Pancreas (tissue), 10 donors: Measurements from ENCODE around the gene RHOBTB1. TPM values are rescaled to one million over a fixed set of nuclear protein-coding genes. Genes with fewer than 3 reads are reported as not detected.

Source experiments
- ATAC-seq, 4 donors: fragments of 200-7000 bp; cut with Tn5 transposase; one replicate each; pipeline versions ENCODE4 v1.8.0 to v1.9.1; 2020; ENCODE audit warnings: mild to moderate bottlenecking in 4 of 4, moderate library complexity in 4 of 4
- DNase-seq, 6 donors: peaks; one replicate each; pipeline ENCODE4 v3.0.0-alpha.2; 2020
- FAIRE-seq: peaks from 2 replicates; lab custom pipeline; 2012; peaks lifted over from hg19 to GRCh38; lab: Jason Lieb, UNC
- H3K27ac ChIP-seq, 4 donors: fragments of 200-600 bp; sonication (generic); 1 replicate in 3 of 4; 2 replicates in 1 of 4; pipeline versions ENCODE4 v1.5.0 to v1.8.0; 2020
- H3K27me3 ChIP-seq, 4 donors: fragments of 200-600 bp; one replicate each; pipeline ENCODE4 v1.8.0; 2021
- H3K36me3 ChIP-seq, 3 donors: fragments of 200-600 bp; sonication (generic) in 1 of 3; one replicate each; pipeline versions ENCODE4 v1.5.0 to v1.8.0; 2020 to 2021
- H3K4me1 ChIP-seq, 3 donors: fragments of 200-600 bp; one replicate each; pipeline ENCODE4 v1.8.0; 2021
- H3K4me3 ChIP-seq, 4 donors: fragments of 200-600 bp; sonication (generic) in 2 of 4; one replicate each; pipeline versions ENCODE4 v1.5.0 to v1.8.0; 2020 to 2021
- H3K9me3 ChIP-seq, 4 donors: fragments of 200-600 bp; one replicate each; pipeline ENCODE4 v1.8.0; 2021
- WGBS, 2 donors: extraction: QIAGEN DNeasy Blood & Tissue Kit; methylation state at CpG; one replicate each; pipeline ENCODE4 v1.1.7; 2013; 5-methylcytosine and 5-hydroxymethylcytosine counted together
- intact Hi-C, 3 donors: fragments of 100-400 bp; cut with DNase I; formaldehyde crosslinking; loops; one replicate each; pipeline versions ENCODE4 v1.11.1 to v1.14.2; 2022
- polyA plus RNA-seq, 2 donors: library from polyadenylated mRNA; stranded (reverse); fragments of 200-250 nt; gene quantifications; one replicate each; pipeline ENCODE4 v1.2.3, GENCODE V29; 2013
- total RNA-seq, 6 donors: library from RNA; stranded (reverse); fragmentation: NEBNext Ultra II Directional in 4 of 6; extraction: Animal tissue kit (Norgen Biotek cat#: 25700) in 4 of 6; gene quantifications; one replicate each; pipeline versions ENCODE4 v1.2.1 to v1.2.4, GENCODE V29; 2021 to 2023
- TF ChIP-seq, protein P1 (sequence below), 4 donors: fragments of 200-600 bp; sonication (generic) in 3 of 4; IDR thresholded peaks; one replicate each; pipeline versions ENCODE4 v1.5.0 to v1.8.0; 2021; ENCODE audit warnings: antibody characterized with exemption in 4 of 4
- donor health status: healthy with polysubstance abuse.
- donor health status: DM: no; HTN: no; CAD: no; lungs with moderate emphysema.
- donor health status: DM: no; HTN: no; CAD: no.
- donor health status: control.
- donor health status: control.
- donor health status: Bipolar disorder and iron deficiency.
- donor health status: DM: yes; HTN: yes; CAD: no.
- donor health status: DM: no; HTN: no; CAD: no.
- donor health status: DM: no; HTN: no; CAD: no.
- donor health status: DM: yes; HTN: yes; CAD: no.

The RHOBTB1 gene
- total and polyA plus RNA-seq, 8 donors, result 4.0 to 11.3 (median 7.0) TPM

- 87 to 90% methylated on average over 3 of the region's 3 CpGs for WGBS, 2 donors
- DNase-seq (no peak), FAIRE-seq (no peak), ATAC-seq (no peak)
- intact Hi-C loops, result no loop called here
- Histone ChIP-seq H3K36me3 (no peaks in the 10 kb centered on the region), H3K27me3 (no peaks in the 10 kb centered on the region), H3K4me3 (no peak overlapping the region), H3K9me3 (no peaks in the 10 kb centered on the region), H3K27ac (no peak overlapping the region), H3K4me1 (no peaks in the 10 kb centered on the region)
- TF ChIP-seq, protein P1, sequence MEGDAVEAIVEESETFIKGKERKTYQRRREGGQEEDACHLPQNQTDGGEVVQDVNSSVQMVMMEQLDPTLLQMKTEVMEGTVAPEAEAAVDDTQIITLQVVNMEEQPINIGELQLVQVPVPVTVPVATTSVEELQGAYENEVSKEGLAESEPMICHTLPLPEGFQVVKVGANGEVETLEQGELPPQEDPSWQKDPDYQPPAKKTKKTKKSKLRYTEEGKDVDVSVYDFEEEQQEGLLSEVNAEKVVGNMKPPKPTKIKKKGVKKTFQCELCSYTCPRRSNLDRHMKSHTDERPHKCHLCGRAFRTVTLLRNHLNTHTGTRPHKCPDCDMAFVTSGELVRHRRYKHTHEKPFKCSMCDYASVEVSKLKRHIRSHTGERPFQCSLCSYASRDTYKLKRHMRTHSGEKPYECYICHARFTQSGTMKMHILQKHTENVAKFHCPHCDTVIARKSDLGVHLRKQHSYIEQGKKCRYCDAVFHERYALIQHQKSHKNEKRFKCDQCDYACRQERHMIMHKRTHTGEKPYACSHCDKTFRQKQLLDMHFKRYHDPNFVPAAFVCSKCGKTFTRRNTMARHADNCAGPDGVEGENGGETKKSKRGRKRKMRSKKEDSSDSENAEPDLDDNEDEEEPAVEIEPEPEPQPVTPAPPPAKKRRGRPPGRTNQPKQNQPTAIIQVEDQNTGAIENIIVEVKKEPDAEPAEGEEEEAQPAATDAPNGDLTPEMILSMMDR (IDR thresholded peaks at IDR 0.05), result no peak
Measured at GRCh38 chr10:60853637-60854036, 90.3 kb downstream of the RHOBTB1 start.

DNA sequence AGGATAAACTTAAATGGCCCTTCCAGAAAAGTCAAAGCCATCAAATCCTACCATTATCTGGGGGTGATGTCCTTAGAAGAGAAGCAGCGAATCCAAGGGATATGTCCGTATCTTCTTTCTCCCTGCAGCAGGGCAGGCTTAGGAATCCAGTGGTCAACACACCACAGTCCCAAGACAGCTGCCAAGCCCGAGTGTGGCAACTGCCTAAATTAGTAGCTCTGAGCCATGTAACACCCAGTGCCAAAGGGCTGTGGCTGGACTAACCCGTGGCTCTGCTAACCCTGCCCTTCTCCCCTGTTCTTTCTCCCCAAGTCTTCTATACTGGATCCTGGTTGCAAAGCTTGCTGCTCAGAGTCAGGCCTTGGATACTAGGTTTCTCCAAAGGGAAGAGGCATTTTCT lies 90.9 kb downstream of the RHOBTB1 start:
- no peak overlapping the region for H3K27ac ChIP-seq
- H3K27me3 ChIP-seq, result no peaks in the 10 kb centered on the region
- intact Hi-C loops, result no loop called here
- H3K36me3 ChIP-seq, result no peaks in the 10 kb centered on the region
- no peak for FAIRE-seq
- H3K9me3 ChIP-seq, result no peaks in the 10 kb centered on the region
- no peaks in the 10 kb centered on the region for H3K4me1 ChIP-seq
- 82 to 93% methylated on average over 4 of the region's 4 CpGs for WGBS, 2 donors
- TF ChIP-seq, protein P1 (IDR thresholded peaks at IDR 0.05), result no peak
- no peak for DNase-seq
- ATAC-seq, result no peak
- no peak overlapping the region for H3K4me3 ChIP-seq

DNA sequence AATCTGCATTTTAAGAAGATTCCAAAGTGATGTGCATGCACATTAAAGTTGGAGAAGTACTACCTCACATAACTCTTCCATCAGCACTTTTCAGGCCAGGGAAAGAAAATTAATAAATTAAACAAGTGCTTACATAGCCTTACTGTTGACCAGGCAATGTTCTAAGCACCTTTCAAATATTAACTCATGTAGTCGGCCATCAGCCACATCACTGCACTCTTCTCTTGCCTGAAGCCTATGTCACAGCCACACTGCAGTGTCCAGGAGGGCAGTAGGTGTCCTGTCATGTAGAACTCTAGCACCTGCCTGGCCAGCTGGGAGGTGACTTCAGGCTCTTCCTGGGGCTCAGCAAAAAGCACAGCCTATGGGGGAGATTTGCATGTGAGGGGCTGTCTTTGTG lies 94.2 kb downstream of the RHOBTB1 start:
- H3K27me3 ChIP-seq, result no peaks in the 10 kb centered on the region
- TF ChIP-seq, protein P1 (IDR thresholded peaks at IDR 0.05), result no peak
- ATAC-seq, result peak in 1 of 4 donors; percentile 40
- DNase-seq, result no peak
- H3K4me1 ChIP-seq, result no peaks in the 10 kb centered on the region
- no peak overlapping the region for H3K27ac ChIP-seq
- no peak for FAIRE-seq
- intact Hi-C loops, result no loop called here
- H3K36me3 ChIP-seq, result no peaks in the 10 kb centered on the region
- 29 to 39% methylated on average over 1 of the region's 1 CpG for WGBS, 2 donors
- H3K9me3 ChIP-seq, result no peaks in the 10 kb centered on the region
- H3K4me3 ChIP-seq, result no peak overlapping the region

GRCh38 chr10:60849217-60849616 lies 94.8 kb downstream of the RHOBTB1 start:
- no peak overlapping the region for H3K27ac ChIP-seq
- 73 to 81% methylated on average over 3 of the region's 3 CpGs for WGBS, 2 donors
- DNase-seq (no peak), ATAC-seq (no peak), FAIRE-seq (no peak)
- H3K4me3 ChIP-seq, result no peak overlapping the region
- TF ChIP-seq, protein P1 (IDR thresholded peaks at IDR 0.05), result no peak
- H3K9me3 ChIP-seq, result no peaks in the 10 kb centered on the region
- H3K36me3 ChIP-seq, result no peaks in the 10 kb centered on the region
- H3K27me3 ChIP-seq, result no peaks in the 10 kb centered on the region
- no peaks in the 10 kb centered on the region for H3K4me1 ChIP-seq
- intact Hi-C loops, result no loop called here

DNA sequence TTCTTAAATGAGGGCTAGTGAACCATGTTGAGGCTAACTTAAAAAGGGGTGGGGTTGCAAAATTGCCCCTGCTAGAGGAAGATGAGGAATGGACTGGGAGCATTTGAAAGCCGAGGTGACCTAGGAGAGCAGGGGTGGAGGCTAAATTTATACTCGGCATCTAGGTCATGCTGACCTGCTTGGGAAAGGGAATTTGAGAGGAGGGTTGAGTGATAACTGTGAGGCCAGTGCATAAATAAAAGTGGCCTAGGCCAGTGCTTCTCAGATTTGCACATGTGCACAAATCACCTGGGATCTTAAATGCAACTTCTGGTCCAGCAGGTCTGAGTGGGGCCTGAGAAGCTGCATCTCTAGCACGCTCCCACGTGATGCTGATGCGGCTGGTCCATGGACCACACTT lies 95.3 kb downstream of the RHOBTB1 start:
- intact Hi-C loops, result no loop called here
- 90 to 92% methylated on average over 5 of the region's 5 CpGs for WGBS, 2 donors
- no peak for ATAC-seq

More for the DNA sequence above, 95.3 kb downstream of the RHOBTB1 start:
- no peak overlapping the region for H3K27ac ChIP-seq
- no peak for FAIRE-seq
- H3K4me1 ChIP-seq, result no peaks in the 10 kb centered on the region
- no peak for DNase-seq
- H3K9me3 ChIP-seq, result no peaks in the 10 kb centered on the region
- TF ChIP-seq, protein P1 (IDR thresholded peaks at IDR 0.05), result no peak
- H3K36me3 ChIP-seq, result no peaks in the 10 kb centered on the region
- no peak overlapping the region for H3K4me3 ChIP-seq
- H3K27me3 ChIP-seq, result no peaks in the 10 kb centered on the region
